T47D (cell line): ENCODE measurements around the gene A3GALT2.

ENCODE experiments used
- DNase-seq, 2 experiments: peaks; one replicate each; pipeline versions ENCODE4 v3.0.0 to v3.0.0-alpha.2; 2011 to 2012; ENCODE audit warnings: low read depth in 1 of 2, low spot score in 1 of 2
- JUND ChIP-seq: IDR thresholded peaks from 2 replicates; pipeline ENCODE4 v1.6.1; 2012; ENCODE audit warnings: low read depth
- in situ Hi-C: cut with HindIII; loops from 2 replicates; pipeline ENCODE4 v1.10.0; 2016; ENCODE audit warnings: low sequenced_read_pairs, low pct_unique_long_range_greater_than_20kb

Gene A3GALT2

GRCh38 chr1:33320619-33321165 is at the start of gene A3GALT2:
TSS of gene A3GALT2 (minus strand) at chr1:33321098. CDS start at chr1:33321098, 0 bp downstream.
- in situ Hi-C loops, result no loop called here
- no peak for DNase-seq
- TF ChIP-seq JUND, result no peak

GRCh38 chr1:33370301-33370700 is 49.4 kb upstream of the A3GALT2 start:
- no peak for TF ChIP-seq JUND
- DNase-seq, result no peak
- in situ Hi-C loops, result no loop called here

GRCh38 chr1:33369764-33370163 is 48.9 kb upstream of the A3GALT2 start:
- no peak for TF ChIP-seq JUND
- DNase-seq, result no peak
- in situ Hi-C loops, result no loop called here

DNA sequence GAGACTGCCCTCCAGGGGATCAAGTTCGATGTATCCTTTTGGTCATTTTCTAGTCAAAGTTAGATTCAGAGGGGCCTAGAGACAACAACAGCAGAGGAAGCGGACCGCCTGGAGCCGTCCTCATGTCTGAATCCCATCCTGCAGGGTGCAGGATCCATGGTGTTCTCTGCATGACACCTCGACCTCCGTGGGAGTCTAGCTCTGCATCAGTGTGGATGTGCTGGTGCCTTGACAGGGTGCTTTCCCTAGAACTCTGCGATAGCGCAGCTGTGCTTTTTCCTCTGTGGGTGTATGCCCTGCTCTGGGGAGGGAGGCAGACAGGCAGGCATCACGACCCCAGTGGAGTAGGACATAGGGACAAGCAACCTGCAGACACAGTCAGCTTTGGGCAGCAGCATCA is 48.2 kb upstream of the A3GALT2 start:
- no peak for TF ChIP-seq JUND
- no peak for DNase-seq
- in situ Hi-C loops, result no loop called here

- TF ChIP-seq JUND, result no peak
- no peak for DNase-seq
- in situ Hi-C loops, result no loop called here
Measured at GRCh38 chr1:33368431-33368830, 47.5 kb upstream of the A3GALT2 start.

GRCh38 chr1:33367485-33368405 is 46.8 kb upstream of the A3GALT2 start:
- TF ChIP-seq JUND, result no peak
- in situ Hi-C loops, result no loop called here
- peak; percentile 48 to 80 for DNase-seq

DNA sequence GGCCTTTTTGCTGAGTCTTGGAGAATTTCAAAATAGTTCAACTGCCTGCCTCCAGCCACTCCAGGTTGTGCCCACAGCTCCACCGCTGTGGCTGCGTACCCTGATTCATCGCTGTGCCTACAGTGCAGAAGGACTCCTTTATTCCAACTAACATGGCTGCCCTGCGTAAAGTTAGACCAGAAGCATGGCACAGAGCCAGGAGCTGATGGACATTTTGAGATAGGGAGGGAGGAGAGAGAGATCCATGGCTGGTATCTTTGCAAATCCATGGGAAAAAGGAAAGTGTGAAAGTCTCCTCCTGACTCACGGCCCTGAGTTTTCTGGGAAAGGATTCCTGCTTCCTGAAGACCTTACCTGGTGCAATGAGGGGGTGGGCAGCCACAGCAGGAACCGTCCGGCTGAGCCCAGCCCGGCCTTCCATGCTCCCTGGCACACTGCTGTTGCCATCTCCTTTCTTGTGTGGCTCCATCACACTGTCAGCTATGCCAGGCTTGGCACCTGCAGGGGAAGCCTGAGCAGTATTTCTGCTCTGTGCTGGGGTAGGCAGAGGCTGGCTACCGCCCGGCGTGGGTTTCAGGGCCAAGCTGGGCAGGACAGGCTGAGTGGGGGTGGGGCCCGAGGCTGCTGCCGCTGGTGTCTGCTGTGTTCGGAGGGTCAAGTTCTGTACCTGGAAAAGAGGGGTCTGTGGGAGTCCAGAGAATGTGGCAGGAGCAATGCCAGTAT is 46.0 kb upstream of the A3GALT2 start:
- no peak for TF ChIP-seq JUND
- in situ Hi-C loops, result no loop called here

DNA sequence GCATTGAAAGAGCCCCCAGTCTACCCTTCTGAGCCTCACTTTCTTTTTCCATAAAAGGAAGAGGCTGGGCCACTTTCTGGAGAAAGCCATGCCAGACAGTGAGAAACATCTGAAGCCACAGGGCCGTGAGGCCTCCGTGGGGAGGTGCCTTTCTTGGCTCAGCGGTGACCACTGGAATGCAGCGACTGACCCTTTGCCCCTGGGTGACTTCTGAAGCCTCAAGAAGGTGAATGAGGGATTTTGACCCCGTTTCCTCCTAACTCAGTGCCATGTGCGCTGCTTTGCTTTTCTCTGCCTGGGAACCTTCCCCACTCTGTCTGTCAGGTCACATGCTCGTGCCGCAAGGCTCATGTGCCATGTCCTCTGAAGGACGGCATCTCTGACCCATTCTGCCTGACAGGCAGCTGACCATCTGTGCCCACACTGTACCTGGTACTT is 44.7 kb upstream of the A3GALT2 start:
- DNase-seq, result no peak
- in situ Hi-C loops, result no loop called here
- TF ChIP-seq JUND, result no peak

More for the DNA sequence above, 46.0 kb upstream of the A3GALT2 start:
- DNase-seq, result no peak

- DNase-seq, result no peak
- in situ Hi-C loops, result no loop called here
- TF ChIP-seq JUND, result no peak
Measured at GRCh38 chr1:33364565-33364918, 43.6 kb upstream of the A3GALT2 start.

DNA sequence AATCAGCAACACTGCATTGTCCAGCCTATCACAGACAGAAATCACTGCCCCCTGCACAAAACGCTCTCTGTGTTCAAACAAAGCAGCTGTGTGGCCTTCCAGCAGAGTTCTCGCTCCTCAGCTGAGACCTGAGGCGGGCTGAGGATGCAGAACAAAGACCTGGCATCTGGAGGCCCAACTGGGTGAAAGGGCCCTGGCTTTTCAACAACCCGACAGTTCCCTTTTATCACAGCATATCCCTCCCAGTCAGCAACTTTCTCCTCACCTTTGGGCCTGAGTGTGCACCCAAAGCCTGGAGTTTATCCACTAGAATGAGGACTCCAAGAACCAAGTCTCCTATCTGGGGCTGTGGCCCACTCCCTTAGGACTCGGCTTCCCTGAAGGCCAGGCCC is 42.6 kb upstream of the A3GALT2 start:
- DNase-seq, result no peak
- no peak for TF ChIP-seq JUND
- in situ Hi-C loops, result no loop called here

GRCh38 chr1:33363021-33363420 is 42.1 kb upstream of the A3GALT2 start:
- in situ Hi-C loops, result no loop called here
- TF ChIP-seq JUND, result no peak
- no peak for DNase-seq

GRCh38 chr1:33361532-33362235 is 40.8 kb upstream of the A3GALT2 start:
- in situ Hi-C loops, result no loop called here

GRCh38 chr1:33360367-33360766 is 39.5 kb upstream of the A3GALT2 start:
- in situ Hi-C loops, result no loop called here
- TF ChIP-seq JUND, result no peak
- DNase-seq, result no peak

More at GRCh38 chr1:33361532-33362235, 40.8 kb upstream of the A3GALT2 start:
- no peak for TF ChIP-seq JUND
- no peak for DNase-seq
